Endothelial cell of umbilical vein (primary cell): ENCODE results near the gene DLL1. TPM values are rescaled to one million over a fixed set of nuclear protein-coding genes. Genes with fewer than 3 reads are reported as not detected.
A peak's percentile ranks its signal among the peaks of the same experiment; 100 is the strongest.
"Not testable (repeated sequence)": the region's sequence is repeated elsewhere in the genome, so short reads cannot be mapped to it uniquely, and the experiment has no call there.

Experiments used
- Bru-seq: library from RNA; stranded (reverse); fragments of 400-500 nt; gene quantifications from one replicate; lab custom pipeline; 2021; lab: Mats Ljungman, UMichigan
- BruChase-seq, 2 experiments: library from RNA; stranded (reverse); fragments of 400-500 nt; gene quantifications; one replicate each; lab custom pipeline; 2021; lab: Mats Ljungman, UMichigan
- BruUV-seq: library from RNA; stranded (reverse); fragments of 400-500 nt; replicated peaks from 2 replicates; lab custom pipeline; 2021; lab: Mats Ljungman, UMichigan
- CTCF ChIA-PET: fragments of 300-600, 350-600 bp; sonication (Branson Sonifier 250); formaldehyde crosslinking; loops from one replicate; lab custom pipeline; 2021; ENCODE audit warnings: antibody characterized with exemption, inconsistent platforms; lab: Charles Lee
- POLR2A ChIA-PET: fragments of 300-600, 350-600 bp; sonication (Branson Sonifier 250); formaldehyde crosslinking; loops from one replicate; lab custom pipeline; 2021; ENCODE audit warnings: antibody characterized with exemption, inconsistent platforms; lab: Charles Lee
- DNase-seq: peaks from one replicate; pipeline ENCODE4 v3.0.0-alpha.2; 2011; ENCODE audit warnings: low read depth, low spot score
- FAIRE-seq: peaks from 2 replicates; lab custom pipeline; 2011; peaks lifted over from hg19 to GRCh38; lab: Jason Lieb, UNC
- H2AFZ ChIP-seq: 2 replicates; pipeline ENCODE4 v1.6.0; 2012; ENCODE audit warnings: low read depth, low read length, control low read depth, inconsistent platforms
- H3K27ac ChIP-seq: 2 replicates; pipeline ENCODE4 v1.5.1; 2011; ENCODE audit warnings: low read depth, mild to moderate bottlenecking, control low read depth, low read length, moderate library complexity; ENCODE audit not compliant: insufficient read depth
- H3K27me3 ChIP-seq, 2 experiments: 2 replicates each; pipeline versions ENCODE4 v1.6.0 to v1.6.1; 2011; ENCODE audit warnings: low read length in 2 of 2, mixed read lengths in 1 of 2; ENCODE audit not compliant: control insufficient read depth in 2 of 2, insufficient read depth in 2 of 2
- H3K36me3 ChIP-seq, 2 experiments: 2 replicates in 1 of 2; 3 replicates in 1 of 2; pipeline ENCODE4 v1.5.1; 2011; ENCODE audit warnings: low read length in 2 of 2, mild to moderate bottlenecking in 1 of 2, moderate library complexity in 1 of 2; ENCODE audit not compliant: control insufficient read depth in 2 of 2, insufficient read depth in 2 of 2; ENCODE audit errors: extremely low read depth in 1 of 2
- H3K4me1 ChIP-seq: 3 replicates; pipeline ENCODE4 v1.5.1; 2011; ENCODE audit warnings: mild to moderate bottlenecking, low read length; ENCODE audit not compliant: control insufficient read depth, insufficient read depth; ENCODE audit errors: extremely low read depth
- H3K4me2 ChIP-seq: 2 replicates; pipeline ENCODE4 v1.6.1; 2011; ENCODE audit warnings: low read length, control low read depth, mixed read lengths; ENCODE audit not compliant: insufficient read depth
- H3K4me3 ChIP-seq, 3 experiments: fragments of 200-600 bp in 1 of 3; sonication (generic), shearing (Covaris generic) in 1 of 3; replicated peaks in 1 of 3; 2 replicates each; pipeline ENCODE4 v1.5.1; 2011 to 2016; ENCODE audit warnings: control low read depth in 3 of 3, low read length in 3 of 3, mild to moderate bottlenecking in 2 of 3, inconsistent platforms in 1 of 3, low read depth in 1 of 3, moderate library complexity in 1 of 3; ENCODE audit not compliant: insufficient read depth in 1 of 3
- H3K79me2 ChIP-seq: 2 replicates; pipeline ENCODE4 v1.6.0; 2012; ENCODE audit warnings: low read length, inconsistent platforms; ENCODE audit not compliant: control insufficient read depth, insufficient read depth
- H3K9ac ChIP-seq: replicated peaks from 2 replicates; pipeline ENCODE3; 2011; ENCODE audit warnings: low read length, control low read depth; ENCODE audit not compliant: insufficient read depth; ENCODE audit errors: extremely low read depth
- H3K9me1 ChIP-seq: replicated peaks from 3 replicates; pipeline ENCODE4 v1.6.0; 2011; ENCODE audit warnings: mild to moderate bottlenecking, low read length; ENCODE audit not compliant: control insufficient read depth, insufficient read depth; ENCODE audit errors: extremely low read depth
- H3K9me3 ChIP-seq: replicated peaks from 2 replicates; pipeline ENCODE4 v1.5.1; 2012; ENCODE audit warnings: low read length, inconsistent platforms; ENCODE audit not compliant: control insufficient read depth, insufficient read depth
- H4K20me1 ChIP-seq: replicated peaks from 2 replicates; pipeline ENCODE3; 2011; ENCODE audit warnings: mild to moderate bottlenecking, low read length; ENCODE audit not compliant: control insufficient read depth, insufficient read depth; ENCODE audit errors: extremely low read depth
- CTCF ChIP-seq, 2 donors: IDR thresholded peaks; 1 replicate in 1 of 2; 2 replicates in 1 of 2; pipeline ENCODE4 v1.5.1; 2011; ENCODE audit warnings: low read length in 2 of 2, mild to moderate bottlenecking in 2 of 2, moderate library complexity in 2 of 2, control low read depth in 1 of 2, inconsistent platforms in 1 of 2, low read depth in 1 of 2; ENCODE audit not compliant: insufficient read depth in 1 of 2; ENCODE audit errors: extremely low read depth in 1 of 2
- EZH2 ChIP-seq: IDR thresholded peaks from 2 replicates; pipeline ENCODE4 v1.6.1; 2012; ENCODE audit warnings: borderline replicate concordance, low read depth, mild to moderate bottlenecking, moderate library complexity, low read length, inconsistent platforms; ENCODE audit not compliant: severe bottlenecking
- FOS ChIP-seq: IDR thresholded peaks from 2 replicates; pipeline ENCODE4 v1.6.1; 2011; ENCODE audit warnings: mild to moderate bottlenecking, low read length, moderate library complexity, borderline replicate concordance; ENCODE audit not compliant: insufficient read depth
- JUN ChIP-seq: IDR thresholded peaks from 2 replicates; pipeline ENCODE4 v1.6.1; 2011; ENCODE audit warnings: borderline replicate concordance, low read depth; ENCODE audit not compliant: insufficient read length, insufficient read depth
- MAX ChIP-seq: IDR thresholded peaks from 2 replicates; pipeline ENCODE4 v1.6.1; 2011; ENCODE audit not compliant: insufficient read depth, insufficient read length
- MYC ChIP-seq: IDR thresholded peaks from one replicate; pipeline ENCODE4 v1.6.1; 2011; ENCODE audit warnings: mild to moderate bottlenecking, low read depth, low read length
- POLR2A ChIP-seq: IDR thresholded peaks from 2 replicates; pipeline ENCODE4 v1.6.1; 2012; ENCODE audit warnings: low read depth, mild to moderate bottlenecking, control low read depth, low read length
- POLR2AphosphoS5 ChIP-seq: IDR thresholded peaks from 2 replicates; pipeline ENCODE4 v1.6.1; 2012; ENCODE audit warnings: low read depth, mild to moderate bottlenecking, control low read depth, low read length, moderate library complexity; ENCODE audit not compliant: insufficient read depth
- dilution Hi-C: fragments of 300-500 bp; cut with MboI; formaldehyde crosslinking; loops from one replicate; pipeline ENCODE4 v1.15.0; 2019; ENCODE audit warnings: low sequenced_read_pairs; ENCODE audit not compliant: extremely low pct_ligation_motif_present
- intact Hi-C: fragments of 100-400 bp; cut with micrococcal nuclease; formaldehyde crosslinking; loops from one replicate; pipeline ENCODE4 v1.10.0; 2022
- long read RNA-seq: library from polyadenylated mRNA; stranded (forward); transcript quantifications from one replicate; pipeline ENCODE4 v2.0.0, GENCODE V29; 2021
- polyA minus RNA-seq, 3 experiments: library from RNA; depleted of rRNA, polyadenylated mRNA; stranded (reverse); fragments of >200 nt; gene quantifications; 1 replicate in 1 of 3; 2 replicates in 2 of 3; pipeline ENCODE4 v1.2.3, GENCODE V29; 2011
- polyA plus RNA-seq, 4 experiments: library from polyadenylated mRNA; depleted of rRNA in 3 of 4; stranded (reverse) in 3 of 4; unstranded in 1 of 4; fragments of >200 nt; gene quantifications; 2 replicates each; pipeline versions ENCODE4 v1.2.1 to v1.2.3, GENCODE V29; 2011 to 2012; ENCODE audit warnings: missing spikeins in 1 of 4
- total RNA-seq: library from RNA; stranded (reverse); gene quantifications from 2 replicates; pipeline ENCODE4 v1.2.3, GENCODE V29; 2021

DLL1 gene
- total RNA-seq: 2.0 and 2.3 TPM in 2 replicates
- 1.4 and 1.7 TPM in 2 replicates for polyA plus RNA-seq
- polyA plus RNA-seq (2011; cell fraction: cytosol; rRNA removed): 1.1 and 1.8 TPM in 2 replicates
- 4.3 and 4.9 TPM in 2 replicates for polyA plus RNA-seq (2011; cell fraction: nucleus; rRNA removed)
- 1.4 and 2.2 TPM in 2 replicates for polyA plus RNA-seq (2012)
- 0.83 and 1.1 TPM in 2 replicates for polyA minus RNA-seq
- not detected for polyA minus RNA-seq (2011; cell fraction: cytosol; rRNA and poly(A)+ RNA removed)
- polyA minus RNA-seq (2011; cell fraction: nucleus; rRNA and poly(A)+ RNA removed): 0.77 and 1.9 TPM in 2 replicates
- percentile 27 among the genes with signal in this experiment for Bru-seq, nascent RNA
- BruChase-seq, experiment 1, labeled RNA remaining after a 6-hour chase: percentile 34 among the genes with signal in this experiment
- BruChase-seq, experiment 2, labeled RNA remaining after a 2-hour chase: percentile 46 among the genes with signal in this experiment
- long read RNA-seq, partial matches to known transcripts: 4 of 6 reads
- long read RNA-seq, other reads (novel, unspliced or antisense): 1 of 6 reads

GRCh38 chr6:170290296-170291128 lies at the start of gene DLL1:
Gene DLL1, minus strand, starts transcription at chr6:170291078. Its CDS starts 939 bp downstream, at chr6:170290139.
- Histone ChIP-seq H3K27me3 (peaks cover 35 to 66% of the 10 kb centered on the region in 2 experiments), H3K79me2 (no peaks in the 10 kb centered on the region), H3K27ac (no peak within 1 kb of the TSS), H3K9ac (peak within 1 kb of the TSS; percentile 29), H3K36me3 (peaks cover 0 to under 1% of the 10 kb centered on the region in 2 experiments), H3K4me1 (peaks cover 24% of the 10 kb centered on the region), H4K20me1 (no peaks in the 10 kb centered on the region), H3K9me1 (no peaks in the 10 kb centered on the region), H3K4me2 (peak within 1 kb of the TSS; percentile 84), H2AFZ (peak within 1 kb of the TSS; percentile 85), H3K4me3 (peak within 1 kb of the TSS; percentile 60 to 82 (median 73)), H3K9me3 (no peaks in the 10 kb centered on the region)
- peak; percentile 4 for FAIRE-seq
- TF ChIP-seq JUN (no peak), MYC (no peak), CTCF (IDR thresholded peaks at IDR 0.05; ENCODE audit: extremely low read depth in 1 of 2, insufficient read depth in 1 of 2, low read depth in 1 of 2, low read length in 2 of 2) (no peak), POLR2A (peak; percentile 12), EZH2 (peak; percentile 46), FOS (no peak), MAX (no peak), POLR2AphosphoS5 (peak; percentile 30)
- dilution Hi-C loops (no loop called here), intact Hi-C loops (loop anchor here (1.0 to 5.0 kb wide), 5 partner anchors 112 to 460 kb away; no protein-coding TSS in a partner anchor)
- ChIA-PET CTCF (interaction anchor here (0.7 to 7.1 kb wide), 6 partner anchors 16 to 500 kb away, joined by 3 to 62 read pairs (median 4); partner anchors contain the start of gene FAM120B), POLR2A (interaction anchor here (0.6 kb wide), 1 partner anchor 46 kb away, joined by 4 read pairs; no protein-coding TSS in a partner anchor)
- peak; percentile 52 for DNase-seq
- no TSS peak for BruUV-seq

GRCh38 chr6:170335199-170335598 lies 44.3 kb upstream of the DLL1 start:
- BruUV-seq, intact Hi-C loops, H4K20me1 ChIP-seq, dilution Hi-C loops, H3K27ac ChIP-seq, CTCF ChIA-PET, H3K4me1 ChIP-seq, POLR2A ChIA-PET, H2AFZ ChIP-seq, H3K9me3 ChIP-seq, DNase-seq, H3K4me3 ChIP-seq, H3K27me3 ChIP-seq, FAIRE-seq, H3K9me1 ChIP-seq, H3K9ac ChIP-seq, H3K4me2 ChIP-seq: not testable (repeated sequence)
- Histone ChIP-seq H3K79me2 (peaks cover 14% of the 10 kb centered on the region), H3K36me3 (peaks cover 8 to 10% of the 10 kb centered on the region in 2 experiments)
